NK-92 (cell line): Measurements from ENCODE around the gene GAS2.

Experiments
- DNase-seq: peaks from one replicate; lab custom pipeline; 2025; ENCODE audit not compliant: unreplicated experiment; lab: John Stamatoyannopoulos, UW

GAS2 gene

DNA sequence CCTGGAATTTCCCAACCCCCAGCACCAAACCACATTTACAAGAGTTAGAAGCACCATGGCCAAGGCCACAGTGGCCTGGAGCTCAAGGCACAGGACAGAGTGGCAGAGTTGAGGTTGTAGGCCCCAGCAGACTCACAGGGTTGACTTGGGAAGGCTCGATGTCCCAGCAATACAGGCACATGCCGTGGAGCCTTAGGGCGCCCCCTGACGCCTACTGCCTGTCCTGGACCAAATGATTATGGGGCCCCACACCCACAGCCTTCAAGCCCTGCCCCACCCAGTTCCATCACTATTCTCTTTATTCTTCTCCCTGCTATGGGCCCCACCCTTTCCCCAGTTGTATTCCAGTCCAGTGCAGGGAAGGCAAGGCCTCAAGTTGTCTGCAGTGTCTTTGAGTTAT is 193.8 kb downstream of the GAS2 start, which contains the start of gene CCDC179:
TSS of gene CCDC179 (minus strand) at position 234 of the 400 bp plus-strand sequence. CDS start at position 181, 53 bp downstream.
- no peak for DNase-seq
